Measurements from ENCODE around the gene OR52B6. TPM values are rescaled to one million over a fixed set of nuclear protein-coding genes. Genes with fewer than 3 reads are reported as not detected.

The OR52B6 gene
- total RNA-seq, 2 experiments from 2014 or later = not detected

DNA sequence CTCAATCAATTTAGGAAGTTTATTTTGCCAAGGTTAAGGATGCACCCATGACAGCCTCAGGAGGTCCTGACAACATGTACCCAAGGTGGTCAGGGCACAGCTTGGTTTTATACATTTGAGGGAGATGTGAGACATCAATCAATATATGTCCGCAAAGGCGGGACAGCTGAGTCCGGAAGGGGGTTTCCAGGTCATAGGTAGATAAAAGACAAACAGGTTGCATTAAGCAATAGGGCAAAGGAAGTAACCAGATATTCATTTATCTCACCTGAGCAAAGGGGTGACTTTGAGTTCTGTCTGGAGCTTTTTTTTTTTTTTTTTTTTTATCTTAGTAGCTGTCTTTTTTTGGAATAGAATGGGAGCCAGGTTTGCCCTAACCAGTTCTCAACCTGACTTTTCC is 42.1 kb downstream of the OR52B6 start:
- no peaks in the 10 kb centered on the region for H3K79me2 ChIP-seq (ENCODE audit: insufficient read depth, low read depth, low read length)
- no peaks in the 10 kb centered on the region for H3K9me3 ChIP-seq (ENCODE audit: low read length)
- H3K4me3 ChIP-seq (ENCODE audit: low read depth, low read length, poor library complexity, severe bottlenecking) = no peak overlapping the region
- H3K4me2 ChIP-seq (ENCODE audit: low read length) = no peak overlapping the region
- no peak for DNase-seq (ENCODE audit: low spot score)
- TF ChIP-seq, protein P1, sequence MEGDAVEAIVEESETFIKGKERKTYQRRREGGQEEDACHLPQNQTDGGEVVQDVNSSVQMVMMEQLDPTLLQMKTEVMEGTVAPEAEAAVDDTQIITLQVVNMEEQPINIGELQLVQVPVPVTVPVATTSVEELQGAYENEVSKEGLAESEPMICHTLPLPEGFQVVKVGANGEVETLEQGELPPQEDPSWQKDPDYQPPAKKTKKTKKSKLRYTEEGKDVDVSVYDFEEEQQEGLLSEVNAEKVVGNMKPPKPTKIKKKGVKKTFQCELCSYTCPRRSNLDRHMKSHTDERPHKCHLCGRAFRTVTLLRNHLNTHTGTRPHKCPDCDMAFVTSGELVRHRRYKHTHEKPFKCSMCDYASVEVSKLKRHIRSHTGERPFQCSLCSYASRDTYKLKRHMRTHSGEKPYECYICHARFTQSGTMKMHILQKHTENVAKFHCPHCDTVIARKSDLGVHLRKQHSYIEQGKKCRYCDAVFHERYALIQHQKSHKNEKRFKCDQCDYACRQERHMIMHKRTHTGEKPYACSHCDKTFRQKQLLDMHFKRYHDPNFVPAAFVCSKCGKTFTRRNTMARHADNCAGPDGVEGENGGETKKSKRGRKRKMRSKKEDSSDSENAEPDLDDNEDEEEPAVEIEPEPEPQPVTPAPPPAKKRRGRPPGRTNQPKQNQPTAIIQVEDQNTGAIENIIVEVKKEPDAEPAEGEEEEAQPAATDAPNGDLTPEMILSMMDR (conservative IDR thresholded peaks at IDR 0.05; ENCODE audit: low read length) = no peak
- no peaks in the 10 kb centered on the region for H4K20me1 ChIP-seq (ENCODE audit: insufficient read depth, low read length)
- H3K27ac ChIP-seq (ENCODE audit: low read depth, low read length, poor library complexity, severe bottlenecking) = no peak overlapping the region
- intact Hi-C loops (cut with micrococcal nuclease; ENCODE audit: unreplicated experiment) = no loop called here
- H2AFZ ChIP-seq (ENCODE audit: low read length) = no peak overlapping the region
- POLR2A ChIA-PET = interaction anchor here (0.7 kb wide), 1 partner anchor 1512 kb away, joined by 6 read pairs; no protein-coding TSS in a partner anchor
- BruUV-seq (replicated peaks) = no TSS peak
- no peaks in the 10 kb centered on the region for H3K9me2 ChIP-seq (ENCODE audit: insufficient read depth, low read length)
- peaks cover 17% of the 10 kb centered on the region for H3K4me1 ChIP-seq (ENCODE audit: insufficient read depth, low read length, poor library complexity, severe bottlenecking)
- CTCF ChIA-PET (ENCODE audit: unreplicated experiment) = no interaction called here
- H3K36me3 ChIP-seq (ENCODE audit: insufficient read depth, low read length) = no peaks in the 10 kb centered on the region

GRCh38 chr11:5624489-5625279 is 44.0 kb downstream of the OR52B6 start, which contains the start of gene TRIM34:
Gene TRIM34 (plus strand): TSS chr11:5625001. CDS start chr11:5632332, 7,331 bp downstream.
- Histone ChIP-seq H3K4me1 (ENCODE audit: insufficient read depth, low read length, poor library complexity, severe bottlenecking) (peaks cover 17% of the 10 kb centered on the region), H3K9me3 (ENCODE audit: low read length) (no peaks in the 10 kb centered on the region), H3K36me3 (ENCODE audit: insufficient read depth, low read length) (no peaks in the 10 kb centered on the region), H3K4me2 (ENCODE audit: low read length) (peak within 1 kb of the TSS; percentile 88), H4K20me1 (ENCODE audit: insufficient read depth, low read length) (no peaks in the 10 kb centered on the region), H3K9me2 (ENCODE audit: insufficient read depth, low read length) (no peaks in the 10 kb centered on the region), H2AFZ (ENCODE audit: low read length) (peak within 1 kb of the TSS; percentile 92), H3K4me3 (ENCODE audit: low read depth, low read length, poor library complexity, severe bottlenecking) (peak within 1 kb of the TSS; percentile 69), H3K27ac (ENCODE audit: low read depth, low read length, poor library complexity, severe bottlenecking) (peak within 1 kb of the TSS; percentile 30), H3K79me2 (ENCODE audit: insufficient read depth, low read depth, low read length) (no peaks in the 10 kb centered on the region)
- ChIA-PET CTCF (ENCODE audit: unreplicated experiment) (interaction anchor here (0.5 kb wide), 1 partner anchor 1909 kb away, joined by 3 read pairs; no protein-coding TSS in a partner anchor), POLR2A (interaction anchor here (0.9 to 1.7 kb wide), 4 partner anchors 10 to 65 kb away, joined by 3 to 6 read pairs (median 4); partner anchors contain the start of genes TRIM22 and TRIM5)
- TF ChIP-seq EZH2phosphoT487 (IDR thresholded peaks at IDR 0.05; ENCODE audit: borderline replicate concordance, low read depth, low read length) = no peak
- TF ChIP-seq, protein P1 (conservative IDR thresholded peaks at IDR 0.05; ENCODE audit: low read length) = no peak
- DNase-seq (ENCODE audit: low spot score) = peak; percentile 89
- intact Hi-C loops (cut with micrococcal nuclease; ENCODE audit: unreplicated experiment) = loop anchor here (2.0 kb wide), 1 partner anchor 60 kb away; the partner anchor contains the start of gene TRIM5
- BruUV-seq (replicated peaks) = TSS peak; percentile 90

DNA sequence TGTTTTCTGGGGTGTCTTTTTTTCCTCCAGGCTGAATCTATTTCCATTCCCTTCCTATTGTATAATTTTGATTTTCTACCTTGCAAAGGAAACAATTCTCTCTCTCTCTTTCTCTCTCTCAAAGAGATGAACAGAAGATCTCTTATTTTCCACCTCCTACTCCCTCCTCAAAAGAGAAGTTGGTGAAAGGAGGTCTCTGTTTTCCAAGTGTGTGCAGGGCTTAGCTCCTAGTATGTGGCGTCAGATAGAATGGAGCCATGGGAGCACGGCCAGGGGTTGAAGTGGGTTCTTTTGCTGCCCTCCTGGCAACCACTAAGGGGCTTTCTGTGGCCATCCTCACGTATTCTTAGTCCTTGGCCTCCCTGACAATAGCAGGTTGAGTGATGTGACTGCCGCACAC is 44.6 kb downstream of the OR52B6 start:
- no peaks in the 10 kb centered on the region for H3K9me2 ChIP-seq (ENCODE audit: insufficient read depth, low read length)
- H3K79me2 ChIP-seq (ENCODE audit: insufficient read depth, low read depth, low read length) = no peaks in the 10 kb centered on the region
- no peaks in the 10 kb centered on the region for H3K36me3 ChIP-seq (ENCODE audit: insufficient read depth, low read length)
- intact Hi-C loops (cut with micrococcal nuclease; ENCODE audit: unreplicated experiment) = loop anchor here (2.0 kb wide), 1 partner anchor 60 kb away; the partner anchor contains the start of gene TRIM5
- peaks cover 17% of the 10 kb centered on the region for H3K4me1 ChIP-seq (ENCODE audit: insufficient read depth, low read length, poor library complexity, severe bottlenecking)
- ChIA-PET CTCF (ENCODE audit: unreplicated experiment) (no interaction called here), POLR2A (interaction anchor here (0.9 to 1.7 kb wide), 4 partner anchors 10 to 65 kb away, joined by 3 to 6 read pairs (median 4); partner anchors contain the start of genes TRIM22 and TRIM5)
- H3K4me2 ChIP-seq (ENCODE audit: low read length) = peak overlapping the region; percentile 88
- peak overlapping the region; percentile 30 for H3K27ac ChIP-seq (ENCODE audit: low read depth, low read length, poor library complexity, severe bottlenecking)
- H2AFZ ChIP-seq (ENCODE audit: low read length) = peak overlapping the region; percentile 92
- no peaks in the 10 kb centered on the region for H4K20me1 ChIP-seq (ENCODE audit: insufficient read depth, low read length)
- H3K4me3 ChIP-seq (ENCODE audit: low read depth, low read length, poor library complexity, severe bottlenecking) = peak overlapping the region; percentile 69
- TF ChIP-seq, protein P1 (conservative IDR thresholded peaks at IDR 0.05; ENCODE audit: low read length) = no peak
- TF ChIP-seq EZH2phosphoT487 (IDR thresholded peaks at IDR 0.05; ENCODE audit: borderline replicate concordance, low read depth, low read length) = no peak
- H3K9me3 ChIP-seq (ENCODE audit: low read length) = no peaks in the 10 kb centered on the region
- BruUV-seq (replicated peaks) = no TSS peak
- DNase-seq (ENCODE audit: low spot score) = no peak
